ENCODE results near the gene SLC36A4. TPM values are rescaled to one million over a fixed set of nuclear protein-coding genes. Genes with fewer than 3 reads are reported as not detected.

SLC36A4 gene
- total and polyA plus RNA-seq, 2 of the 4 experiments (the other 2 are of a cell fraction), result 9.2 to 13.1 TPM

- Histone ChIP-seq H3K4ac (ENCODE audit: low read depth, low read length) (no peak overlapping the region), H3K27me3 (ENCODE audit: control insufficient read depth, insufficient read depth, low read length) (peaks cover 12% of the 10 kb centered on the region), H3K4me3 (ENCODE audit: insufficient read depth, low read depth, low read length) (no peak overlapping the region), H3K4me2 (ENCODE audit: low read depth, low read length) (no peak overlapping the region), H4K20me1 (ENCODE audit: insufficient read depth, low read length) (no peaks in the 10 kb centered on the region), H2BK20ac (ENCODE audit: low read depth, low read length) (no peak overlapping the region), H2BK120ac (ENCODE audit: low read depth, low read length) (no peak overlapping the region), H3K18ac (ENCODE audit: low read depth, low read length) (no peak overlapping the region), H3K79me1 (ENCODE audit: low read depth in 1 of 2, low read length in 2 of 2) (no peaks in the 10 kb centered on the region), H4K5ac (ENCODE audit: low read depth, low read length) (no peak overlapping the region), H2BK15ac (ENCODE audit: low read depth, low read length) (no peak overlapping the region), H4K91ac (ENCODE audit: insufficient read depth, low read depth, low read length) (no peak overlapping the region), H2AFZ (replicated peaks; ENCODE audit: low read length, poor library complexity) (no peak overlapping the region), H2BK5ac (ENCODE audit: low read depth, low read length, poor library complexity, severe bottlenecking) (no peak overlapping the region), H3K14ac (replicated peaks; ENCODE audit: low read depth, low read length) (no peak overlapping the region), H3K56ac (ENCODE audit: extremely low read depth, insufficient read depth, low read length) (no peak overlapping the region), H3K36me3 (ENCODE audit: control insufficient read depth, insufficient read depth, low read length) (no peaks in the 10 kb centered on the region), H3K9me1 (ENCODE audit: insufficient read depth, low read length) (no peaks in the 10 kb centered on the region), H2AK9ac (replicated peaks; ENCODE audit: low read depth, low read length, poor library complexity) (no peak overlapping the region), H4K8ac (ENCODE audit: low read depth in 2 of 2, low read length in 2 of 2) (no peak overlapping the region), H3K23ac (ENCODE audit: low read depth, low read length) (no peak overlapping the region), H3K4me1 (ENCODE audit: control insufficient read depth, insufficient read depth, low read length) (no peaks in the 10 kb centered on the region), H2AK5ac (ENCODE audit: low read depth, low read length) (no peak overlapping the region), H3K9ac (ENCODE audit: low read depth, low read length) (no peak overlapping the region), H3K9me3 (ENCODE audit: control insufficient read depth, insufficient read depth, low read length) (no peaks in the 10 kb centered on the region), H3K27ac (ENCODE audit: insufficient read depth, low read length) (no peak overlapping the region)
- no peak for ATAC-seq (ENCODE audit: low read depth)
- no peak for TF ChIP-seq MAZ (IDR thresholded peaks at IDR 0.05; ENCODE audit: borderline replicate concordance, low read depth, low read length)
- TF ChIP-seq CHD1 (IDR thresholded peaks at IDR 0.05; ENCODE audit: low read depth, low read length), result no peak
- no peak for TF ChIP-seq RFX5 (IDR thresholded peaks at IDR 0.05; ENCODE audit: low read depth, low read length)
- no peak for TF ChIP-seq POLR2A (IDR thresholded peaks at IDR 0.05; ENCODE audit: low read depth, low read length)
- TF ChIP-seq ELK1 (IDR thresholded peaks at IDR 0.05; ENCODE audit: borderline replicate concordance, low read depth, low read length), result no peak
- TF ChIP-seq CTCF (conservative IDR thresholded peaks at IDR 0.05; ENCODE audit: low read depth, low read length), result no peak
- TF ChIP-seq NFE2L2 (IDR thresholded peaks at IDR 0.05; ENCODE audit: low read depth, low read length), result no peak
- no peak for TF ChIP-seq SMC3 (IDR thresholded peaks at IDR 0.05; ENCODE audit: low read depth, low read length)
- no peak for TF ChIP-seq USF2 (IDR thresholded peaks at IDR 0.05; ENCODE audit: low read depth, low read length)
- TF ChIP-seq CEBPB (IDR thresholded peaks at IDR 0.05; ENCODE audit: low read depth, low read length), result no peak
- no peak for TF ChIP-seq BHLHE40 (IDR thresholded peaks at IDR 0.05; ENCODE audit: low read depth, low read length)
- no peak for TF ChIP-seq RCOR1 (IDR thresholded peaks at IDR 0.05; ENCODE audit: insufficient replicate concordance, low read length)
- no peak for TF ChIP-seq MXI1 (IDR thresholded peaks at IDR 0.05; ENCODE audit: borderline replicate concordance, low read depth, low read length)
- TF ChIP-seq FOS (IDR thresholded peaks at IDR 0.05; ENCODE audit: low read depth, low read length), result no peak
- no peak for TF ChIP-seq RAD21 (IDR thresholded peaks at IDR 0.05; ENCODE audit: low read length)
- TF ChIP-seq MAFK (IDR thresholded peaks at IDR 0.05; ENCODE audit: low read depth, low read length), result no peak
- dilution Hi-C loops (cut with HindIII; ENCODE audit: low sequenced_read_pairs, unreplicated experiment), result no loop called here
- intact Hi-C loops (cut with micrococcal nuclease), result no loop called here
- BruUV-seq (replicated peaks), result no TSS peak
- POLR2A ChIA-PET (ENCODE audit: unreplicated experiment), result no interaction called here
- WGBS, 2 experiments (ENCODE audit: extremely low coverage in 2 of 2, insufficient read length in 1 of 2), result no CpG with 5 or more reads among the region's 2 CpGs
- in situ Hi-C loops (cut with MboI; ENCODE audit: low sequenced_read_pairs), result loop anchor here (5.0 kb wide), 1 partner anchor 303 kb away; the partner anchor contains the start of gene SMCO4
- CTCF ChIA-PET, result interaction anchor here (1.3 kb wide), 1 partner anchor 413 kb away, joined by 4 read pairs; no protein-coding TSS in a partner anchor
- no peak for DNase-seq
Measured at GRCh38 chr11:93238956-93239355, 41.2 kb upstream of the SLC36A4 start.

Measured in IMR-90 (cell line).